Neural cell (in vitro differentiated cells): ENCODE data around the gene TMEM184A.

Source experiments
- POLR2AphosphoS5 ChIP-seq: IDR thresholded peaks from 2 replicates; pipeline ENCODE4 v1.6.1; 2012
- RAD21 ChIP-seq: fragments of 450-650 bp; conservative IDR thresholded peaks from 2 replicates; pipeline ENCODE4 v1.6.1; 2014; ENCODE audit warnings: antibody characterized with exemption, mild to moderate bottlenecking, moderate library complexity
- TF ChIP-seq, protein P1 (sequence below): fragments of 450-650 bp; IDR thresholded peaks from 2 replicates; pipeline ENCODE4 v1.5.1; 2014; ENCODE audit warnings: antibody characterized with exemption, mild to moderate bottlenecking, moderate library complexity; ENCODE audit not compliant: poor library complexity, severe bottlenecking
- TF ChIP-seq, protein P2 (sequence below): IDR thresholded peaks from 2 replicates; pipeline ENCODE4 v1.6.1; 2012; ENCODE audit warnings: borderline replicate concordance

DNA sequence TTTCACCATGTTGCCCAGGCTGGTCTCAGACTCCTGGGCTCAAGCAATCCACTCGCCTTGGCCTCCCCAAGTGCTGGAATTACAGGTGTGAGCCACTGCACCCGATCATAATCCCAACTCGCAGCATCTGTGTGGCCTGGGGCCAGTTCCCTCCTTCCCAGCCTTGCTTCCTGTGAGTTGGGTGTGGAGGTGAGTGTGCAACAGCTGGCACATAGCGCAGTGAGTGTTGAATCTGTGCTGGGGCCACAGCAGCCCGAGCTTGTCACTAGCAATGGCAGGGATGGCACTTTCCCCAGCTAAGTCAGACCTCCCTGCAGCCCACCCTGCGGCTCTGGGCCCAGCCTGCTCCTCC, 12.2 kb downstream of the TMEM184A start:
- TF ChIP-seq, protein P1, sequence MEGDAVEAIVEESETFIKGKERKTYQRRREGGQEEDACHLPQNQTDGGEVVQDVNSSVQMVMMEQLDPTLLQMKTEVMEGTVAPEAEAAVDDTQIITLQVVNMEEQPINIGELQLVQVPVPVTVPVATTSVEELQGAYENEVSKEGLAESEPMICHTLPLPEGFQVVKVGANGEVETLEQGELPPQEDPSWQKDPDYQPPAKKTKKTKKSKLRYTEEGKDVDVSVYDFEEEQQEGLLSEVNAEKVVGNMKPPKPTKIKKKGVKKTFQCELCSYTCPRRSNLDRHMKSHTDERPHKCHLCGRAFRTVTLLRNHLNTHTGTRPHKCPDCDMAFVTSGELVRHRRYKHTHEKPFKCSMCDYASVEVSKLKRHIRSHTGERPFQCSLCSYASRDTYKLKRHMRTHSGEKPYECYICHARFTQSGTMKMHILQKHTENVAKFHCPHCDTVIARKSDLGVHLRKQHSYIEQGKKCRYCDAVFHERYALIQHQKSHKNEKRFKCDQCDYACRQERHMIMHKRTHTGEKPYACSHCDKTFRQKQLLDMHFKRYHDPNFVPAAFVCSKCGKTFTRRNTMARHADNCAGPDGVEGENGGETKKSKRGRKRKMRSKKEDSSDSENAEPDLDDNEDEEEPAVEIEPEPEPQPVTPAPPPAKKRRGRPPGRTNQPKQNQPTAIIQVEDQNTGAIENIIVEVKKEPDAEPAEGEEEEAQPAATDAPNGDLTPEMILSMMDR: no peak
- no peak for TF ChIP-seq POLR2AphosphoS5
- TF ChIP-seq, protein P2, sequence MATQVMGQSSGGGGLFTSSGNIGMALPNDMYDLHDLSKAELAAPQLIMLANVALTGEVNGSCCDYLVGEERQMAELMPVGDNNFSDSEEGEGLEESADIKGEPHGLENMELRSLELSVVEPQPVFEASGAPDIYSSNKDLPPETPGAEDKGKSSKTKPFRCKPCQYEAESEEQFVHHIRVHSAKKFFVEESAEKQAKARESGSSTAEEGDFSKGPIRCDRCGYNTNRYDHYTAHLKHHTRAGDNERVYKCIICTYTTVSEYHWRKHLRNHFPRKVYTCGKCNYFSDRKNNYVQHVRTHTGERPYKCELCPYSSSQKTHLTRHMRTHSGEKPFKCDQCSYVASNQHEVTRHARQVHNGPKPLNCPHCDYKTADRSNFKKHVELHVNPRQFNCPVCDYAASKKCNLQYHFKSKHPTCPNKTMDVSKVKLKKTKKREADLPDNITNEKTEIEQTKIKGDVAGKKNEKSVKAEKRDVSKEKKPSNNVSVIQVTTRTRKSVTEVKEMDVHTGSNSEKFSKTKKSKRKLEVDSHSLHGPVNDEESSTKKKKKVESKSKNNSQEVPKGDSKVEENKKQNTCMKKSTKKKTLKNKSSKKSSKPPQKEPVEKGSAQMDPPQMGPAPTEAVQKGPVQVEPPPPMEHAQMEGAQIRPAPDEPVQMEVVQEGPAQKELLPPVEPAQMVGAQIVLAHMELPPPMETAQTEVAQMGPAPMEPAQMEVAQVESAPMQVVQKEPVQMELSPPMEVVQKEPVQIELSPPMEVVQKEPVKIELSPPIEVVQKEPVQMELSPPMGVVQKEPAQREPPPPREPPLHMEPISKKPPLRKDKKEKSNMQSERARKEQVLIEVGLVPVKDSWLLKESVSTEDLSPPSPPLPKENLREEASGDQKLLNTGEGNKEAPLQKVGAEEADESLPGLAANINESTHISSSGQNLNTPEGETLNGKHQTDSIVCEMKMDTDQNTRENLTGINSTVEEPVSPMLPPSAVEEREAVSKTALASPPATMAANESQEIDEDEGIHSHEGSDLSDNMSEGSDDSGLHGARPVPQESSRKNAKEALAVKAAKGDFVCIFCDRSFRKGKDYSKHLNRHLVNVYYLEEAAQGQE: no peak
- TF ChIP-seq RAD21: no peak
